ENCODE measurements around the gene CXCL17.

CXCL17 gene

DNA sequence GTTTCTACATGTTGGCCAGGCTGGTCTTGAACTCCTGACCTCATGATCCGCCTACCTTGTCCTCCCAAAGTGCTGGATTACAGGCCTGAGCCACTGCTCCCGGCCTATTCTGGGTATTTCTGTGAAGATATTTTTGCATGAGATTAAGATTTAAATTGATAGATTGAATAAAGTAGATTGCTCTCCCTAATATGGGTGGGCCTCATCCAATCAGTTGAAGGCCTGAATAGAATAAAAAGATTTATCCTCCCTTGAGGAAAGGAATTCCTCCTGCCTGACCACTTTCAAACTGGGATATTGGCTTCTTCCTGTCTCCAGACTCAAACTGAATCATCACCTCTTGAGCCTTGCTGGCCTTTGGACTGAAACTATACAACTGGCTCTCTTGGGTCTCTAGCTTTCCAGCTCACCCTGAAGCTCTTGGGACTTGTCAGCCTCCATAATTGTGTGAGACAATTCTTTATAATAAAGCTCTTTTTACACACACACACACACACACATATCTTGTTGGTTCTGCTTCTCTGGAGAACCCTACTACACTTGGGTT lies 36.1 kb upstream of the CXCL17 start:
- H3K27ac ChIP-seq: no peak overlapping the region
- TF ChIP-seq, protein P1, sequence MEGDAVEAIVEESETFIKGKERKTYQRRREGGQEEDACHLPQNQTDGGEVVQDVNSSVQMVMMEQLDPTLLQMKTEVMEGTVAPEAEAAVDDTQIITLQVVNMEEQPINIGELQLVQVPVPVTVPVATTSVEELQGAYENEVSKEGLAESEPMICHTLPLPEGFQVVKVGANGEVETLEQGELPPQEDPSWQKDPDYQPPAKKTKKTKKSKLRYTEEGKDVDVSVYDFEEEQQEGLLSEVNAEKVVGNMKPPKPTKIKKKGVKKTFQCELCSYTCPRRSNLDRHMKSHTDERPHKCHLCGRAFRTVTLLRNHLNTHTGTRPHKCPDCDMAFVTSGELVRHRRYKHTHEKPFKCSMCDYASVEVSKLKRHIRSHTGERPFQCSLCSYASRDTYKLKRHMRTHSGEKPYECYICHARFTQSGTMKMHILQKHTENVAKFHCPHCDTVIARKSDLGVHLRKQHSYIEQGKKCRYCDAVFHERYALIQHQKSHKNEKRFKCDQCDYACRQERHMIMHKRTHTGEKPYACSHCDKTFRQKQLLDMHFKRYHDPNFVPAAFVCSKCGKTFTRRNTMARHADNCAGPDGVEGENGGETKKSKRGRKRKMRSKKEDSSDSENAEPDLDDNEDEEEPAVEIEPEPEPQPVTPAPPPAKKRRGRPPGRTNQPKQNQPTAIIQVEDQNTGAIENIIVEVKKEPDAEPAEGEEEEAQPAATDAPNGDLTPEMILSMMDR (conservative IDR thresholded peaks at IDR 0.05): no peak

DNA sequence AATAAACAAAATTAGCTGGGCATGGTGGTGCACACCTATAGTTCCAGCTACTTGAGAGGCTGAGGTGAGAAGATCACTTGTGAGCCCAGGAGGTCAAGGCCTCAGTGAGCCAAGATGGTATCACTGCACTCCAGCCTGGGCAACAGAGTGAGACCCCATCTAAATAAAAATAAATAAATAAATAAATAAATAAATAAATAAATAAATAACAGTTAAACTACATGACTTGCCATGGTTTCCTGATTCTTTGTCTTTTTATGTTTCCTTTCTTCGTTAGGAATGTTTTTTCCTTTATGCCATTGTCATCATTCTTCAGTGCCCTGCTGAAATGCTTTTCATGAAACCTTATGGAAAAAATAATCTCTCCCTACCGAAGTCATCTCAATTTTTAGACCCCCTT lies 35.2 kb upstream of the CXCL17 start:
- TF ChIP-seq, protein P1 (conservative IDR thresholded peaks at IDR 0.05): no peak
- no peak overlapping the region for H3K27ac ChIP-seq

DNA sequence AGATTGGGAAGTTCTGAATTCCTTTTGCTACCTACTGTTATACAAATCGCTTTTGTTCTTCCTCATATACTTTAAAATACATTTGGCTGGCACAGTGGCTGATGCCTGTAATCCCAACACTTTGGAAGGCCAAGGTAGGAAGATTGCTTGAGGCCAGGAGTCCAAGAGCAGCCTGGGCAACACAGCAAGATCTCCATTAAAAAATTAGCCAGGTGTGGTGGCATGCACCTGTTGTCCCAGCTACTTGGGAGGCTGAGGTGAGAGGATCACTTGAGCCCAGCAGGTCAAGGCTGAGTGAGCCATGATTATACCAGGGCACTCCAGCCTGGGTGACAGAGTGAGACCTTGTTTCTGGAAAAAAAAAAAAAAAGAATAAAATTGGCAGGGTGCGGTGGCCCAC lies 34.4 kb upstream of the CXCL17 start:
- H3K27ac ChIP-seq: no peak overlapping the region
- TF ChIP-seq, protein P1 (conservative IDR thresholded peaks at IDR 0.05): no peak

DNA sequence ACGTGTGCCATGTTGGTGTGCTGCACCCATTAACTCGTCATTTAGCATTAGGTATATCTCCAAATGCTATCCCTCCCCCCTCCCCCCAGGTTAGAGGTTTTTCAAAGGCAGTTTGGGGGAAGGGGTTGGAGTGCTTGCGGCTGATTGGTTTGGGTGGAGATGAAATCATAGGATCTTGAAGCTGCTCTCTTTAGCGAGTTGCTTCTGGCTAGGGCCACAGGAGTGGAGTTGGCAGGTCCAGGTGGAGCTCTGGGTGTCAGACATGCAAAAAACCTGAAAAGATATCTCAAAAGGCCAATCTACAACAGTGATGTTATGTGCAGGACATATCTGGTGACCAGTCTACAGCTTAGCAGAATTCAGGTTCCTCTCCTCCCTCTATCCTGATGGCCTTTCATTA lies 32.6 kb upstream of the CXCL17 start:
- H3K27ac ChIP-seq: no peak overlapping the region
- TF ChIP-seq, protein P1 (conservative IDR thresholded peaks at IDR 0.05): no peak

DNA sequence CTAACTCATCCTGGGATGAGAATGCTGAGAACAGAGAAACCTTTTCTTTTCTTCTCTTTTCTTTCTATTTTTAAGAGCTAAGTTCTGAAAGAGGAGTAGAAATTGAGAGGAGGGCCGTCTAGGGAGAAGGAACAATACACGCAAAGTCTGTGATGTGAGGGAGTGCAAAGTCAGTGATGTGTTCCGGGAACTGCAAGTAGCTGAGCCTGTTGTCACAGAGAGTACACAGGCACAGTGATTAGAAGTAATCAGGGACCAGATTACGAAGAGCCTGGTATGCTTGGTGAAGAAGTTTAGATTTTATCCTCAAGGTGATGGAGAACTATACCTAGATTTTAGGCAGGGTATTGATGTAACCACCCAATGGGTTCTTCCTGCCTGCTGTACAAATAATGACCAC lies 32.0 kb upstream of the CXCL17 start:
- H3K27ac ChIP-seq: no peak overlapping the region
- TF ChIP-seq, protein P1 (conservative IDR thresholded peaks at IDR 0.05): no peak

DNA sequence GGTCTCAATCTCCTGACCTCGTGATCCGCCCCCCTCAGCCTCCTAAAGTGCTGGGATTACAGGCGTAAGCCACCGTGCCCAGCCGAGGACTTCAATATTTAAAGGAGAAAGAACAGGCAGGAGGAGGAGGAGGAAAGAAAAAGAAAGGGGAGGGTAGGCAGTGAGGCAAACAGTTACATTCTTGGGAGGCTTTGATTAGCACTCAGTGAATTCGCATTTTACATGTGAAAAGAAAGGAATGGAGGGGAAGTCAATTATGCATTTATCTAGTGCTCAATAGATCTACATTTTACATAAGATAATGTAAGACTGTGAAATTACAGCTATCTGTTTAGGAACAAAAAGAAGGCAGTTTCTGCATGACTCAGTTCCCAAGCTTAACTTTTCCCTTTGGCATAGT lies 30.9 kb upstream of the CXCL17 start:
- TF ChIP-seq, protein P1 (conservative IDR thresholded peaks at IDR 0.05): no peak
- no peak overlapping the region for H3K27ac ChIP-seq

DNA sequence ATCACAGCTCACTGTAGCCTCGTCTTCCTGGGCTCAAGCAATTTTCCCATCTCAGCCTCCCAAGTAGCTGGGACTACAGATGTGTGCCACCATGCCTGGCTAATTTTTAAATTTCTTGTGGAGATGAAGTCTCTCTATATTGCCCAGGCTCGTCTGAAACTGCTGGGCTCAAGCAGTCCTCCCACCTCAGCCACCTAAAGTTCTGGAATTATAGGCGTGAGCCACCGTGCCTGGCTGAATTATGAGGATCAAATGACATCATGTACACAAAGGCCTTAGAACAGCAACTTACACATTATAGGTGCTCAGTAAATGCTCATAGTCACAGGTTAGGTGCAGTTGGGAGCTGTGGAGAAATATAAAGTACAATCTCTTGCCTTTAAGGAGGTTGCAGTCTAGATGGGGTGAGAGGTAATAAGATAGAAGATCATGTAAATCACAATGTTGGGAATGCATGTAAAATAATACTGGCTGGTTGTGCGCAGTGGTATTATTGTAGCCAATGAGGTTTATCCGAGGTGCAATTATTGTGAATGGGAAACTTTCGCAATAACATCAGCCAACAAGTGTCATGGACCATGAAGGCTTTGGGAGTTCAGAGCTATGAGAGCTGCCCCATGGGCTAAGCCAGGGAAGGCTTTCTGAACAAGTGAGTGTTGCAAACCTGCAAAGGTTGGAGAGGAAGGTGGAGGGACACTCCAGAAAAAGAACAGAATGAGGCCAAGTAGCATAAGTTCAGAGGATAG lies 29.8 kb upstream of the CXCL17 start:
- TF ChIP-seq, protein P1 (conservative IDR thresholded peaks at IDR 0.05): no peak
- H3K27ac ChIP-seq: peak overlapping the region; percentile 90

Data from VCaP (cell line).